Measurements from ENCODE around the gene RCC1.

- TF ChIP-seq CTCF (IDR thresholded peaks at IDR 0.05) (no peak), POLR2A (IDR thresholded peaks at IDR 0.05) (no peak)
Measured at GRCh38 chr1:28530456-28530855, 24.6 kb downstream of the RCC1 start.

All from right lobe of liver (tissue), 4 donors.